GM21390 (cell line): ENCODE measurements around the gene ZNF260.
"Not testable (repeated sequence)": the region's sequence is repeated elsewhere in the genome, so short reads cannot be mapped to it uniquely, and the experiment has no call there.

Source experiments
- ATAC-seq: cut with Tn5 transposase; IDR thresholded peaks from one replicate; pipeline ENCODE4 v1.9.1; 2021; ENCODE audit not compliant: unreplicated experiment

ZNF260 gene

GRCh38 chr19:36490846-36491245 is 37.2 kb downstream of the ZNF260 start:
- not testable (repeated sequence) for ATAC-seq

GRCh38 chr19:36489920-36490415 is 38.1 kb downstream of the ZNF260 start:
- ATAC-seq, result peak; percentile 63

DNA sequence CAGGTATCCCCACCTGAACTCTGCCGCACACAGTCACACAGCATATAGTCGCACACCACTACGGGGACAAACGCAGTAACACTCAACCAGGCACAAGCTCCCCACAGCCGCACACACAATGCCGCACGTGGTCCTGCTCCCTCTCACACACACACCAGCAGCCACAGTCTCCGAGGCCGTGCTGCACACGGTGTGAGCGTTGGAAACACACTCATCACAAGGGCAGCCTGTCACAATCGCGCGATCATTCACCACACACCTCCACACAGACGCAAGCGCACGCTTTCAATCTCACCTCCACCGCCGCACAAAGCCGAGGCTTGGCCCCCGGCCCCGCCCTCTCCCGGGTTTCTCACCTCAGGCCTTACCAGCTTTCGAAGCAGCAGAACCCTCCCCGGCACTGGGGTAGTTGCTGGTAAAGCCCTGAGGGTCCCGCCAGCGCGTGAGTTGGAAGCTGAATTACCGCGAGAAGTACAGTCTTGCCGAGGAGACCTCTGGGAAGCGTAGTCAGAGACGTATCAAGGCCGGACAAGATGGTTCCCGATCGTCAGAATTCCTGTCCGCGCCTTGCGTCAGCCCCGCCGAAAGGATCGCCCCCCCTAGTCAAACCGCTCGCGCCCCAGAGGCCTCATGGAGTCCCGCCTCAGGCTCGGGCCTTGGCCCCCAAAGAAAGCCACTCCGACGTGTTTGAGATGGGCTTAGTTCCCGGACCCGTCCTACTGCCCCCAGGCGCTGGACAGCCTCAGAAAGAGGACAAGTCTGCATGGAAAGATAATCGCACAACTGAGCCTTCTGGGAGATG is 38.8 kb downstream of the ZNF260 start, which contains the start of gene ZNF566:
Gene ZNF566, minus strand, starts transcription at position 444 of the 802 bp plus-strand sequence. CDS start 13,004 bp downstream, outside the sequence.
- ATAC-seq, result peak; percentile 82

- peak; percentile 15 for ATAC-seq
Measured at GRCh38 chr19:36488846-36489117, 39.3 kb downstream of the ZNF260 start.

- no peak for ATAC-seq
Measured at GRCh38 chr19:36488118-36488845, 39.8 kb downstream of the ZNF260 start.

DNA sequence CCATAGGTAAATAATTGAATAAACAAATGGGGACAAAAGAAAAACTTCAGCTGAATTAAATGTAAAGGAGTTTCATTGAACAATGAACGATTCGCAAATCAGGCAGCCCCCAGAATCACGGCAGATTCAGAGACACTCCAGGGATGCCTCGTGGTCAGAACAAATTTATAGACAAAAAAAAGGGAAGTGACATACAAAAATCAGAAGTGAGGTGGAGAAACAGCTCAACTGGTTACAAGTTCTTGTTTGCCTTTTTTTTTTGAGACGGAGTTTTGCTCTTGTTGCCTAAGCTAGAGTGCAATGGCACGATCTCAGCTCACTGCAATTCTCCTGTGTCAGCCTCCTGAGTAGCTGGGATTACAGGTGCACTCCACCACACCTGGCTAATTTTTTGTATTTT is 44.4 kb downstream of the ZNF260 start:
- no peak for ATAC-seq

- no peak for ATAC-seq
Measured at GRCh38 chr19:36482876-36483275, 45.2 kb downstream of the ZNF260 start.
